Stimulated activated CD4-positive, alpha-beta T cell treated with anti-CD3 and anti-CD28 coated beads, Interleukin-12 subunit alpha, Interleukin-12 subunit beta, amount 100 ng/mL, for 48 hours (primary cell): Measurements from ENCODE around the gene MXD4.
"Not testable (repeated sequence)": the region's sequence is repeated elsewhere in the genome, so short reads cannot be mapped to it uniquely, and the experiment has no call there.

ENCODE experiments used
- DNase-seq, 3 donors: peaks; one replicate each; pipeline ENCODE4 v3.0.0-alpha.2; 2020; ENCODE audit warnings: low read depth in 2 of 3, low spot score in 1 of 3

MXD4 gene

GRCh38 chr4:2241003-2241402 lies 20.9 kb downstream of the MXD4 start:
- no peak for DNase-seq

- DNase-seq = no peak
Observed at GRCh38 chr4:2236944-2237666, 24.8 kb downstream of the MXD4 start.

GRCh38 chr4:2231082-2231481 lies 30.8 kb downstream of the MXD4 start:
- DNase-seq = no peak

- DNase-seq = no peak
Observed at GRCh38 chr4:2226261-2226660, 35.6 kb downstream of the MXD4 start.

- DNase-seq = no peak
Observed at GRCh38 chr4:2222838-2223237, 39.1 kb downstream of the MXD4 start.

GRCh38 chr4:2221378-2221777 lies 40.5 kb downstream of the MXD4 start:
- DNase-seq = not testable (repeated sequence)

GRCh38 chr4:2220016-2220630 lies 41.8 kb downstream of the MXD4 start:
- DNase-seq = peak; percentile 54 to 80 (median 70)

GRCh38 chr4:2219233-2219760 lies 42.6 kb downstream of the MXD4 start:
- no peak for DNase-seq

- DNase-seq = no peak
Observed at GRCh38 chr4:2218436-2218835, 43.5 kb downstream of the MXD4 start.

- no peak for DNase-seq
Observed at GRCh38 chr4:2217726-2218125, 44.2 kb downstream of the MXD4 start.

- DNase-seq = no peak
Observed at GRCh38 chr4:2212831-2213230, 49.1 kb downstream of the MXD4 start.

- DNase-seq = not testable (repeated sequence)
Observed at GRCh38 chr4:2202789-2203188, 59.1 kb downstream of the MXD4 start.
